SK-N-SH (cell line): Measurements from ENCODE around the gene PCP4L1.

Experiments
- CTCF ChIP-seq: fragments of 200-600 bp; sonication (generic); IDR thresholded peaks from 2 replicates; pipeline ENCODE4 v1.6.1; 2017; ENCODE audit warnings: antibody characterized with exemption, mild to moderate bottlenecking, moderate library complexity
- POLR2AphosphoS5 ChIP-seq: IDR thresholded peaks from 2 replicates; pipeline ENCODE4 v1.6.1; 2012; ENCODE audit warnings: low read depth, low read length
- RAD21 ChIP-seq: IDR thresholded peaks from 2 replicates; pipeline ENCODE4 v1.6.1; 2012; ENCODE audit warnings: mild to moderate bottlenecking, low read length
- RCOR1 ChIP-seq: fragments of 150-350 bp; IDR thresholded peaks from 2 replicates; pipeline ENCODE4 v1.6.1; 2017; ENCODE audit warnings: antibody characterized with exemption, low read length
- USF2 ChIP-seq: fragments of 150-350 bp; IDR thresholded peaks from 2 replicates; pipeline ENCODE4 v1.6.1; 2017; ENCODE audit warnings: antibody characterized with exemption, low read length, low read depth, borderline replicate concordance
- YY1 ChIP-seq: IDR thresholded peaks from 2 replicates; pipeline ENCODE4 v1.4.0; 2012; ENCODE audit warnings: low read depth, mild to moderate bottlenecking

GRCh38 chr1:161285521-161285920 is 27.0 kb downstream of the PCP4L1 start:
- no peak for TF ChIP-seq CTCF
- TF ChIP-seq USF2, result no peak
- TF ChIP-seq RAD21, result no peak
- no peak for TF ChIP-seq RCOR1
- no peak for TF ChIP-seq YY1
- no peak for TF ChIP-seq POLR2AphosphoS5
